SK-N-SH (cell line): ENCODE results near the gene FAM227B.

Experiments used
- EZH2phosphoT487 ChIP-seq: fragments of 200-600 bp; sonication (generic); IDR thresholded peaks from 2 replicates; pipeline ENCODE4 v1.6.1; 2017; ENCODE audit warnings: low read depth, mixed run types, mild to moderate bottlenecking, antibody characterized with exemption, moderate library complexity, borderline replicate concordance
- FOXJ3 ChIP-seq: sonication (generic); formaldehyde crosslinking; IDR thresholded peaks from 2 replicates; pipeline ENCODE4 v1.5.1; 2020; ENCODE audit warnings: mild to moderate bottlenecking, missing genetic modification reagents
- FOXM1 ChIP-seq: IDR thresholded peaks from 2 replicates; pipeline ENCODE4 v1.4.0; 2012; ENCODE audit warnings: low read depth, mild to moderate bottlenecking
- MXI1 ChIP-seq: IDR thresholded peaks from 2 replicates; pipeline ENCODE4 v1.6.1; 2012; ENCODE audit warnings: mild to moderate bottlenecking, low read depth, low read length, improper control_type of control experiment
- NFIC ChIP-seq: IDR thresholded peaks from 2 replicates; pipeline ENCODE4 v1.4.0; 2012; ENCODE audit warnings: borderline replicate concordance
- POLR2AphosphoS5 ChIP-seq: IDR thresholded peaks from 2 replicates; pipeline ENCODE4 v1.6.1; 2012; ENCODE audit warnings: low read depth, low read length
- RFX5 ChIP-seq: IDR thresholded peaks from 2 replicates; pipeline ENCODE4 v1.6.1; 2012; ENCODE audit warnings: mild to moderate bottlenecking, improper control_type of control experiment, low read length
- SIN3A ChIP-seq: IDR thresholded peaks from 2 replicates; pipeline ENCODE4 v1.6.1; 2012; ENCODE audit warnings: low read depth, mild to moderate bottlenecking, low read length, moderate library complexity, borderline replicate concordance
- TAF1 ChIP-seq: IDR thresholded peaks from 2 replicates; pipeline ENCODE4 v1.6.1; 2012; ENCODE audit warnings: low read depth, mild to moderate bottlenecking, low read length, moderate library complexity, borderline replicate concordance
- TF ChIP-seq, protein P1 (sequence below): fragments of 200-600 bp; sonication (generic); IDR thresholded peaks from 2 replicates; pipeline ENCODE4 v1.6.1; 2017; ENCODE audit warnings: antibody characterized with exemption, mild to moderate bottlenecking, moderate library complexity
- TF ChIP-seq, protein P2 (sequence below): IDR thresholded peaks from 2 replicates; pipeline ENCODE4 v1.4.0; 2012; ENCODE audit warnings: low read depth, borderline replicate concordance

DNA sequence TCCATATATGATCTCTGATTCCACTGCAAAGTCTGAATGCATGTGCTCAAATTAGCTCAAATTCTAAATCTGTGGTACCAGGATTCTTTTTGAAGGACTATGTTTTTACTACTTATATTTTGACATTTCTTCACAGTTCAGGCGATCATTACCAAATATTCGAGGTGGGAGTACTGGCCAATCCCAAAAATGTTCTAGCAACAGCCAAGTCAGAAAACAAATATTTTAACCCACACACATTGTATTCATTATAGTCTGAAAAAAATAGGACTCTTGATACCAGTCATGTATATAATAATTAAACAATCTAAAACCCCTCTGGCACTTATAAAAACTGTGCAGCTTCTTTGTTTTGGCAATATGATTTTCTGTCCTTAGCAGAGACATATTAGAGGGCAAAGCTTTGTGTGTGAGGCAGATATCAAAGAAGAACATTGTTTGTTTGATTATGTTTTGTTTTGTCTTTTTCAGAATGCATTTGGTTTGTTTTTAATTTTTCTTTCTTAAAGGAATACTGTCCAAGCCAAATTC, 160.1 kb downstream of the FAM227B start:
- TF ChIP-seq, protein P1, sequence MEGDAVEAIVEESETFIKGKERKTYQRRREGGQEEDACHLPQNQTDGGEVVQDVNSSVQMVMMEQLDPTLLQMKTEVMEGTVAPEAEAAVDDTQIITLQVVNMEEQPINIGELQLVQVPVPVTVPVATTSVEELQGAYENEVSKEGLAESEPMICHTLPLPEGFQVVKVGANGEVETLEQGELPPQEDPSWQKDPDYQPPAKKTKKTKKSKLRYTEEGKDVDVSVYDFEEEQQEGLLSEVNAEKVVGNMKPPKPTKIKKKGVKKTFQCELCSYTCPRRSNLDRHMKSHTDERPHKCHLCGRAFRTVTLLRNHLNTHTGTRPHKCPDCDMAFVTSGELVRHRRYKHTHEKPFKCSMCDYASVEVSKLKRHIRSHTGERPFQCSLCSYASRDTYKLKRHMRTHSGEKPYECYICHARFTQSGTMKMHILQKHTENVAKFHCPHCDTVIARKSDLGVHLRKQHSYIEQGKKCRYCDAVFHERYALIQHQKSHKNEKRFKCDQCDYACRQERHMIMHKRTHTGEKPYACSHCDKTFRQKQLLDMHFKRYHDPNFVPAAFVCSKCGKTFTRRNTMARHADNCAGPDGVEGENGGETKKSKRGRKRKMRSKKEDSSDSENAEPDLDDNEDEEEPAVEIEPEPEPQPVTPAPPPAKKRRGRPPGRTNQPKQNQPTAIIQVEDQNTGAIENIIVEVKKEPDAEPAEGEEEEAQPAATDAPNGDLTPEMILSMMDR = no peak
- TF ChIP-seq FOXJ3 (CRISPR knock-in tag) (no peak), POLR2AphosphoS5 (no peak), MXI1 (no peak), TAF1 (no peak), RFX5 (no peak), FOXM1 (no peak), EZH2phosphoT487 (no peak), SIN3A (no peak), NFIC (no peak)
- TF ChIP-seq, protein P2, sequence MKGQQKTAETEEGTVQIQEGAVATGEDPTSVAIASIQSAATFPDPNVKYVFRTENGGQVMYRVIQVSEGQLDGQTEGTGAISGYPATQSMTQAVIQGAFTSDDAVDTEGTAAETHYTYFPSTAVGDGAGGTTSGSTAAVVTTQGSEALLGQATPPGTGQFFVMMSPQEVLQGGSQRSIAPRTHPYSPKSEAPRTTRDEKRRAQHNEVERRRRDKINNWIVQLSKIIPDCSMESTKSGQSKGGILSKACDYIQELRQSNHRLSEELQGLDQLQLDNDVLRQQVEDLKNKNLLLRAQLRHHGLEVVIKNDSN = no peak
